ENCODE data around the gene LDB2.

DNA sequence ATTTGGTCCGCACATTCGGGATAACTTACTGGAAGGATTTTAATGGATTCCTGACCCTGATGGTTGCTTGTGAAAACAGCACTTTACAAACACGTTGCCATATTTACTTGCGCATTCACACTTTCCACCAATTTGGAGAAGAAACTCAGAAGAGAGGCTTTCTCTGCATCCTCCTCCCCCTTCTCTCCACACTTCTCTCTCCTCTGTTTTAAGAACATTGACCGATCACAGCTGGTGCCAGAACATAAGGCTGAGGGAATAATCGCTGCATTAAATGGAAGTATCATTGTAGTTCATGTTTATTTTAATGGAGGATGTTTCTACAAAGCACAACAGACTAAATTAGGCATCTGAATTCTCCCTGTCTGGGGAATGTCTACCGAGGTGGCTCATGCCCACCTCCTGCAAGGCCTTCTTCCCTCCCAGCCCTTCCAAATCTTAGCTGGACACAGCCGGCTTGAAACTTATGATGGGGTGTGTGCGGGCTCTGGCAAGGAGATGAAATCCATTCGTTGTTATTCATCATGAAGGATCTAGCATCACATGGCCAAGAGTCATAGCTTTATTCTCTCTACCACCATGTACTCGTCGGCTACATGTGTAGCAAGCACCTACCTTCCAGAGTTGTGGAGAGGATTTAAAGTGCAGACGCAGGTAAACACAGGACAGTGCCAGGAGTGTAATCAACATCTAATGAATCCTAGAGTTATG, 204.1 kb downstream of the LDB2 start:
- TF ChIP-seq ZNF274 (IDR thresholded peaks at IDR 0.05; ENCODE audit: low read depth, low read length) (no peak), YY1 (IDR thresholded peaks at IDR 0.05; ENCODE audit: insufficient read depth, insufficient read length) (no peak), SUZ12 (IDR thresholded peaks at IDR 0.05; ENCODE audit: extremely low read depth, insufficient read depth, insufficient read length) (no peak)

Measured in NT2/D1 (cell line).